ENCODE data around the gene NDUFAF8.

NDUFAF8 gene

GRCh38 chr17:81197831-81198490 is 41.2 kb upstream of the NDUFAF8 start:
- no peak for TF ChIP-seq FOXP2 (optimal IDR thresholded peaks at IDR 0.05; ENCODE audit: borderline replicate concordance, extremely low read depth, extremely low read length, insufficient read depth)
- TF ChIP-seq SIN3A (IDR thresholded peaks at IDR 0.05; ENCODE audit: borderline replicate concordance, insufficient read depth, low read length), result no peak
- TF ChIP-seq REST (IDR thresholded peaks at IDR 0.05; ENCODE audit: insufficient read depth in 1 of 2, low read depth in 2 of 2, low read length in 2 of 2), result no peak
- no peak for TF ChIP-seq POLR2AphosphoS5 (IDR thresholded peaks at IDR 0.05; ENCODE audit: low read depth, low read length)
- TF ChIP-seq TAF1 (IDR thresholded peaks at IDR 0.05; ENCODE audit: borderline replicate concordance, insufficient read depth, low read length), result no peak

- no peak for TF ChIP-seq REST (IDR thresholded peaks at IDR 0.05; ENCODE audit: insufficient read depth in 1 of 2, low read depth in 2 of 2, low read length in 2 of 2)
- no peak for TF ChIP-seq POLR2AphosphoS5 (IDR thresholded peaks at IDR 0.05; ENCODE audit: low read depth, low read length)
- TF ChIP-seq FOXP2 (optimal IDR thresholded peaks at IDR 0.05; ENCODE audit: borderline replicate concordance, extremely low read depth, extremely low read length, insufficient read depth), result no peak
- no peak for TF ChIP-seq SIN3A (IDR thresholded peaks at IDR 0.05; ENCODE audit: borderline replicate concordance, insufficient read depth, low read length)
- TF ChIP-seq TAF1 (IDR thresholded peaks at IDR 0.05; ENCODE audit: borderline replicate concordance, insufficient read depth, low read length), result no peak
These were observed 40.2 kb upstream of the NDUFAF8 start for GRCh38 chr17:81198826-81199481.

GRCh38 chr17:81199482-81199830 is 39.7 kb upstream of the NDUFAF8 start:
- TF ChIP-seq SIN3A (IDR thresholded peaks at IDR 0.05; ENCODE audit: borderline replicate concordance, insufficient read depth, low read length) (no peak), REST (IDR thresholded peaks at IDR 0.05; ENCODE audit: insufficient read depth in 1 of 2, low read depth in 2 of 2, low read length in 2 of 2) (no peak), TAF1 (IDR thresholded peaks at IDR 0.05; ENCODE audit: borderline replicate concordance, insufficient read depth, low read length) (no peak), POLR2AphosphoS5 (IDR thresholded peaks at IDR 0.05; ENCODE audit: low read depth, low read length) (no peak), FOXP2 (optimal IDR thresholded peaks at IDR 0.05; ENCODE audit: borderline replicate concordance, extremely low read depth, extremely low read length, insufficient read depth) (no peak)

GRCh38 chr17:81200201-81200600 is 38.9 kb upstream of the NDUFAF8 start:
- no peak for TF ChIP-seq TAF1 (IDR thresholded peaks at IDR 0.05; ENCODE audit: borderline replicate concordance, insufficient read depth, low read length)
- no peak for TF ChIP-seq SIN3A (IDR thresholded peaks at IDR 0.05; ENCODE audit: borderline replicate concordance, insufficient read depth, low read length)
- no peak for TF ChIP-seq POLR2AphosphoS5 (IDR thresholded peaks at IDR 0.05; ENCODE audit: low read depth, low read length)
- no peak for TF ChIP-seq FOXP2 (optimal IDR thresholded peaks at IDR 0.05; ENCODE audit: borderline replicate concordance, extremely low read depth, extremely low read length, insufficient read depth)
- TF ChIP-seq REST (IDR thresholded peaks at IDR 0.05; ENCODE audit: insufficient read depth in 1 of 2, low read depth in 2 of 2, low read length in 2 of 2), result no peak
